SK-N-SH (cell line): ENCODE data around the gene PLK1. TPM values are rescaled to one million over a fixed set of nuclear protein-coding genes. Genes with fewer than 3 reads are reported as not detected.

Experiments
- CTCF ChIA-PET: fragments of 300-600, 350-600 bp; formaldehyde crosslinking; extraction: SDS; loops from one replicate; lab custom pipeline; 2021; lab: Yijun Ruan, JAX
- POLR2A ChIA-PET: fragments of 350-600 bp; sonication (Branson Sonifier 250); formaldehyde crosslinking; extraction: SDS; loops from one replicate; lab custom pipeline; 2020; ENCODE audit warnings: antibody characterized with exemption, inconsistent platforms; lab: Yijun Ruan, JAX
- DNase-seq: peaks from one replicate; pipeline ENCODE4 v3.0.0; 2012
- H2AFZ ChIP-seq: fragments of 200-600 bp; sonication (generic); 2 replicates; pipeline ENCODE4 v1.8.1; 2016; ENCODE audit warnings: antibody characterized with exemption, mild to moderate bottlenecking, low read depth
- H3F3A ChIP-seq: fragments of 200-600 bp; sonication (generic); replicated peaks from 2 replicates; pipeline ENCODE3; 2016; ENCODE audit warnings: antibody characterized with exemption, mild to moderate bottlenecking; ENCODE audit not compliant: insufficient read depth
- H3K27ac ChIP-seq, 2 experiments: fragments of 200-500 bp in 1 of 2; fragments of 200-600 bp in 1 of 2; sonication (Bioruptor generic) in 1 of 2; sonication (generic), shearing (Covaris generic) in 1 of 2; 2 replicates each; pipeline versions ENCODE4 v1.5.1 to v1.6.1; 2014 to 2016; ENCODE audit warnings: low read depth in 2 of 2, inconsistent platforms in 1 of 2, low read length in 1 of 2, mild to moderate bottlenecking in 1 of 2, mixed read lengths in 1 of 2
- H3K27me3 ChIP-seq: fragments of 200-600 bp; sonication (generic), shearing (Covaris generic); 2 replicates; pipeline ENCODE4 v1.6.1; 2016; ENCODE audit warnings: mixed run types; ENCODE audit not compliant: insufficient read depth
- H3K36me3 ChIP-seq, 2 experiments: fragments of 200-500 bp in 1 of 2; fragments of 200-600 bp in 1 of 2; sonication (Bioruptor generic) in 1 of 2; sonication (generic) in 1 of 2; replicated peaks in 1 of 2; 2 replicates each; pipeline versions ENCODE3 to v1.5.1; 2014 to 2016; ENCODE audit warnings: low read length in 1 of 2, mild to moderate bottlenecking in 1 of 2; ENCODE audit not compliant: insufficient read depth in 2 of 2, control insufficient read depth in 1 of 2
- H3K4me1 ChIP-seq, 2 experiments: fragments of 200-500 bp in 1 of 2; fragments of 200-600 bp in 1 of 2; sonication (Bioruptor generic) in 1 of 2; sonication (generic), shearing (Covaris generic) in 1 of 2; 2 replicates each; pipeline versions ENCODE4 v1.5.1 to v1.6.1; 2014 to 2016; ENCODE audit warnings: low read depth in 1 of 2, low read length in 1 of 2, mixed run types in 1 of 2; ENCODE audit not compliant: insufficient read depth in 2 of 2, control insufficient read depth in 1 of 2
- H3K4me2 ChIP-seq: fragments of 200-600 bp; sonication (generic), shearing (Covaris generic); 2 replicates; pipeline ENCODE4 v1.6.1; 2017; ENCODE audit warnings: mixed run types
- H3K4me3 ChIP-seq, 2 experiments: fragments of 200-500 bp in 1 of 2; fragments of 200-600 bp in 1 of 2; sonication (Bioruptor generic) in 1 of 2; sonication (generic), shearing (Covaris generic) in 1 of 2; 2 replicates each; pipeline versions ENCODE4 v1.5.1 to v1.8.1; 2014 to 2016; ENCODE audit warnings: low read depth in 2 of 2, inconsistent platforms in 1 of 2, low read length in 1 of 2, mild to moderate bottlenecking in 1 of 2, mixed read lengths in 1 of 2, moderate library complexity in 1 of 2
- H3K79me2 ChIP-seq: fragments of 200-600 bp; sonication (generic); 2 replicates; pipeline ENCODE4 v1.8.1; 2017; ENCODE audit warnings: mild to moderate bottlenecking; ENCODE audit not compliant: insufficient read depth
- H3K9ac ChIP-seq: fragments of 200-600 bp; sonication (generic); 2 replicates; pipeline ENCODE4 v1.6.1; 2017; ENCODE audit warnings: mixed run types
- H3K9me2 ChIP-seq: fragments of 200-600 bp; sonication (generic); 2 replicates; pipeline ENCODE4 v1.6.1; 2017; ENCODE audit warnings: mixed run types
- H3K9me3 ChIP-seq: fragments of 200-600 bp; sonication (generic); 2 replicates; pipeline ENCODE4 v1.6.1; 2017; ENCODE audit warnings: mixed run types, mild to moderate bottlenecking, moderate library complexity
- H4K20me1 ChIP-seq: fragments of 200-600 bp; sonication (generic); 2 replicates; pipeline ENCODE4 v1.6.1; 2017; ENCODE audit warnings: mild to moderate bottlenecking, mixed run types; ENCODE audit not compliant: insufficient read depth
- EP300 ChIP-seq, 2 experiments: IDR thresholded peaks; 2 replicates each; pipeline versions ENCODE4 v1.4.0 to v1.6.1; 2012; ENCODE audit warnings: borderline replicate concordance in 1 of 2, low read depth in 1 of 2, low read length in 1 of 2
- FOSL2 ChIP-seq: IDR thresholded peaks from 2 replicates; pipeline ENCODE4 v1.4.0; 2012; ENCODE audit warnings: low read depth, mild to moderate bottlenecking, moderate library complexity, borderline replicate concordance
- FOXJ3 ChIP-seq: sonication (generic); formaldehyde crosslinking; IDR thresholded peaks from 2 replicates; pipeline ENCODE4 v1.5.1; 2020; ENCODE audit warnings: mild to moderate bottlenecking, missing genetic modification reagents
- FOXM1 ChIP-seq: IDR thresholded peaks from 2 replicates; pipeline ENCODE4 v1.4.0; 2012; ENCODE audit warnings: low read depth, mild to moderate bottlenecking
- MEF2A ChIP-seq: IDR thresholded peaks from 2 replicates; pipeline ENCODE4 v1.4.0; 2012; ENCODE audit warnings: low read depth, borderline replicate concordance
- MXI1 ChIP-seq: IDR thresholded peaks from 2 replicates; pipeline ENCODE4 v1.6.1; 2012; ENCODE audit warnings: mild to moderate bottlenecking, low read depth, low read length, improper control_type of control experiment
- NFIC ChIP-seq: IDR thresholded peaks from 2 replicates; pipeline ENCODE4 v1.4.0; 2012; ENCODE audit warnings: borderline replicate concordance
- NRF1 ChIP-seq: IDR thresholded peaks from 2 replicates; pipeline ENCODE4 v1.6.1; 2012; ENCODE audit warnings: low read depth, mild to moderate bottlenecking, low read length
- POLR2AphosphoS5 ChIP-seq: IDR thresholded peaks from 2 replicates; pipeline ENCODE4 v1.6.1; 2012; ENCODE audit warnings: low read depth, low read length
- RCOR1 ChIP-seq: fragments of 150-350 bp; IDR thresholded peaks from 2 replicates; pipeline ENCODE4 v1.6.1; 2017; ENCODE audit warnings: antibody characterized with exemption, low read length
- RXRA ChIP-seq: IDR thresholded peaks from 2 replicates; pipeline ENCODE4 v1.4.0; 2012; ENCODE audit warnings: low read depth, mild to moderate bottlenecking, borderline replicate concordance
- SMC3 ChIP-seq: IDR thresholded peaks from 2 replicates; pipeline ENCODE4 v1.6.1; 2012; ENCODE audit warnings: low read depth, low read length, improper control_type of control experiment
- TAF1 ChIP-seq: IDR thresholded peaks from 2 replicates; pipeline ENCODE4 v1.6.1; 2012; ENCODE audit warnings: low read depth, mild to moderate bottlenecking, low read length, moderate library complexity, borderline replicate concordance
- TCF12 ChIP-seq: IDR thresholded peaks from 2 replicates; pipeline ENCODE4 v1.4.0; 2012
- WGBS: methylation state at CpG from one replicate; pipeline ENCODE4 v1.1.6; 2017; ENCODE audit warnings: low lambda C conversion rate; 5-methylcytosine and 5-hydroxymethylcytosine counted together
- polyA plus RNA-seq, 3 experiments: library from polyadenylated mRNA; depleted of rRNA; stranded (reverse); fragments of >200 nt; gene quantifications; 2 replicates each; pipeline ENCODE4 v1.2.3, GENCODE V29; 2012
- TF ChIP-seq, protein P1 (sequence below): fragments of 150-350 bp; IDR thresholded peaks from 2 replicates; pipeline ENCODE4 v1.6.1; 2016; ENCODE audit warnings: mild to moderate bottlenecking, low read depth, low read length
- TF ChIP-seq, protein P2 (sequence below): fragments of 200-600 bp; sonication (generic); IDR thresholded peaks from 2 replicates; pipeline ENCODE4 v1.6.1; 2017; ENCODE audit warnings: antibody characterized with exemption, mild to moderate bottlenecking, moderate library complexity
- TF ChIP-seq, protein P3 (sequence below): IDR thresholded peaks from 2 replicates; pipeline ENCODE4; 2012

PLK1 gene
- polyA plus RNA-seq, 1 of the 3 experiments (the other 2 are of a cell fraction), result 68.7 TPM

DNA sequence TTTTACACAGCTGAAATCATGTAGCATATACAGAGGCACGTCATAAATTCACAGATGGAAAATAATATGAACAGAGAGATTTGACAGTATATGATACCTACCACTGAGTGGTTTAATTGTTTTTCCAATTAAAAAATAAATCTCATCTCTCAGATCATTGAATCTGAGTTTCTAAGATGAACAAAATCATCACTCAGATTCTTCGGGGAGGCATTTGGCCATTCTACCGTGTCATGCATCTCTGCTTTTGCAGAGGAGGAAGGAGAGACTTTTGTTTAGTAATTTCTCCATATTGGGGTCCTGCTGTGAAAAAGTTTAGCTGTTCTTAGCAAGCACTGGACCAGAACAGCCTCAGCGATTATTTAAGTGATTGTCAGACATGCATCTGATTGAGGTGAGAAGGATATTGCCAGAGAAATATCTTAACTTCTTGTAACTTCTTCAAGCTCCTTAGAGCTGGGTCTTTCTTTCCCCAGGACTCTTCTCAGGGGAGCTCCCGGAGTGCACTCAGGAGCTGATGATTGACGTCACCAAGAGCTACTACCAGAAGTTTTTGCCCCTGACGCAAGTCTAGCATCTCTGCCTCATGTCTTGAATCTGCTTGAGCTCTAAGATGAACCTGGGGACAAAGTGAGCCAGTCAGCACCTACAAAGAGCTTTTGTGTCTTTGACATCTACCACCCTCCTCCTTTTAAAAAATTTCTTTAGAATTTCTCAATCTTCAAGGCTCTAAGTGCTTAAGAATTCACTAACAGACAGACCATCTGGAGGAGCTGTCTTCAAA is 11.9 kb upstream of the PLK1 start:
- no peak overlapping the region for H3K4me2 ChIP-seq
- H3K27ac ChIP-seq, result no peak overlapping the region
- CTCF ChIA-PET, result interaction anchor here (1.3 kb wide), 1 partner anchor 10 kb away, joined by 4 read pairs; no protein-coding TSS in a partner anchor
- H2AFZ ChIP-seq, result no peak overlapping the region
- no peak for DNase-seq
- TF ChIP-seq NFIC (no peak), MXI1 (no peak)
- peaks cover 6% of the 10 kb centered on the region; the same call in 1 of the 2 replicates for H3K79me2 ChIP-seq
- no peak overlapping the region for H3K4me3 ChIP-seq
- H3K9me2 ChIP-seq, result no peaks in the 10 kb centered on the region
- H3K36me3 ChIP-seq, result peaks cover 65 to 92% of the 10 kb centered on the region in 2 experiments
- no peaks in the 10 kb centered on the region for H3K27me3 ChIP-seq
- H3F3A ChIP-seq, result peaks cover 16% of the 10 kb centered on the region
- H3K4me1 ChIP-seq, result peaks cover 0 to 12% of the 10 kb centered on the region in 2 experiments; a peak in 1 of 4 replicates
- WGBS, result 86% methylated on average over 7 of the region's 7 CpGs
- POLR2A ChIA-PET, result no interaction called here
- no peaks in the 10 kb centered on the region for H3K9me3 ChIP-seq
- H4K20me1 ChIP-seq, result peaks cover 3% of the 10 kb centered on the region
- no peak overlapping the region for H3K9ac ChIP-seq

DNA sequence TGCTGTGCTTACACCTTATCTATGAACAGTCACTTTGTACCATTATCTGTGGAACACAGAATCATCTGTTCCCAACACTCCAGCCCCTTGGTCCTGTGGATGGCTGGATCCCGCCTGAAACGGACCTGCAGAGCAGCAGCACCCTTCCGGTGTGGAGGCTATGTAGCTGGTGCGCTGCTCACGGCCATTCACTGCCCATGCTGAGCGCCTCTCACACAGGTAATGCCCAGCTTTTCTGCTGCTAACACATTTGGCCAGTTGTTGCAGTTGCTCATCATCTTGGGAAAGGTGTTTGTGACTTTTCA is 11.4 kb upstream of the PLK1 start:
- CTCF ChIA-PET, result interaction anchor here (1.3 to 3.1 kb wide), 2 partner anchors 10 to 11 kb away, joined by 4 to 19 read pairs; partner anchors contain the start of gene PLK1

More for the DNA sequence above, 11.4 kb upstream of the PLK1 start:
- Histone ChIP-seq H3F3A (peaks cover 16% of the 10 kb centered on the region), H3K27me3 (no peaks in the 10 kb centered on the region), H3K4me2 (no peak overlapping the region), H3K9ac (no peak overlapping the region), H3K79me2 (peaks cover 3% of the 10 kb centered on the region; the same call in 1 of the 2 replicates), H3K4me3 (no peak overlapping the region), H3K27ac (no peak overlapping the region), H3K9me3 (no peaks in the 10 kb centered on the region), H2AFZ (no peak overlapping the region), H3K36me3 (peaks cover 64 to 92% of the 10 kb centered on the region in 2 experiments), H4K20me1 (peaks cover 3% of the 10 kb centered on the region), H3K9me2 (no peaks in the 10 kb centered on the region), H3K4me1 (peaks cover 0 to 12% of the 10 kb centered on the region in 2 experiments; a peak in 1 of 4 replicates)
- POLR2A ChIA-PET, result no interaction called here
- no peak for DNase-seq
- WGBS, result 96% methylated on average over 3 of the region's 6 CpGs
- TF ChIP-seq MEF2A (no peak), FOSL2 (no peak), TAF1 (no peak), RCOR1 (no peak), EP300 (IDR thresholded peaks at IDR 0.05; ENCODE audit: borderline replicate concordance in 1 of 2, low read depth in 1 of 2, low read length in 1 of 2) (no peak), FOXJ3 (CRISPR knock-in tag) (no peak), MXI1 (no peak), NRF1 (no peak), POLR2AphosphoS5 (no peak), TCF12 (no peak), NFIC (no peak), RXRA (no peak), SMC3 (no peak), FOXM1 (no peak)
- TF ChIP-seq, protein P1, sequence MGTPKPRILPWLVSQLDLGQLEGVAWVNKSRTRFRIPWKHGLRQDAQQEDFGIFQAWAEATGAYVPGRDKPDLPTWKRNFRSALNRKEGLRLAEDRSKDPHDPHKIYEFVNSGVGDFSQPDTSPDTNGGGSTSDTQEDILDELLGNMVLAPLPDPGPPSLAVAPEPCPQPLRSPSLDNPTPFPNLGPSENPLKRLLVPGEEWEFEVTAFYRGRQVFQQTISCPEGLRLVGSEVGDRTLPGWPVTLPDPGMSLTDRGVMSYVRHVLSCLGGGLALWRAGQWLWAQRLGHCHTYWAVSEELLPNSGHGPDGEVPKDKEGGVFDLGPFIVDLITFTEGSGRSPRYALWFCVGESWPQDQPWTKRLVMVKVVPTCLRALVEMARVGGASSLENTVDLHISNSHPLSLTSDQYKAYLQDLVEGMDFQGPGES, result no peak
- TF ChIP-seq, protein P2, sequence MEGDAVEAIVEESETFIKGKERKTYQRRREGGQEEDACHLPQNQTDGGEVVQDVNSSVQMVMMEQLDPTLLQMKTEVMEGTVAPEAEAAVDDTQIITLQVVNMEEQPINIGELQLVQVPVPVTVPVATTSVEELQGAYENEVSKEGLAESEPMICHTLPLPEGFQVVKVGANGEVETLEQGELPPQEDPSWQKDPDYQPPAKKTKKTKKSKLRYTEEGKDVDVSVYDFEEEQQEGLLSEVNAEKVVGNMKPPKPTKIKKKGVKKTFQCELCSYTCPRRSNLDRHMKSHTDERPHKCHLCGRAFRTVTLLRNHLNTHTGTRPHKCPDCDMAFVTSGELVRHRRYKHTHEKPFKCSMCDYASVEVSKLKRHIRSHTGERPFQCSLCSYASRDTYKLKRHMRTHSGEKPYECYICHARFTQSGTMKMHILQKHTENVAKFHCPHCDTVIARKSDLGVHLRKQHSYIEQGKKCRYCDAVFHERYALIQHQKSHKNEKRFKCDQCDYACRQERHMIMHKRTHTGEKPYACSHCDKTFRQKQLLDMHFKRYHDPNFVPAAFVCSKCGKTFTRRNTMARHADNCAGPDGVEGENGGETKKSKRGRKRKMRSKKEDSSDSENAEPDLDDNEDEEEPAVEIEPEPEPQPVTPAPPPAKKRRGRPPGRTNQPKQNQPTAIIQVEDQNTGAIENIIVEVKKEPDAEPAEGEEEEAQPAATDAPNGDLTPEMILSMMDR, result no peak
- TF ChIP-seq, protein P3, sequence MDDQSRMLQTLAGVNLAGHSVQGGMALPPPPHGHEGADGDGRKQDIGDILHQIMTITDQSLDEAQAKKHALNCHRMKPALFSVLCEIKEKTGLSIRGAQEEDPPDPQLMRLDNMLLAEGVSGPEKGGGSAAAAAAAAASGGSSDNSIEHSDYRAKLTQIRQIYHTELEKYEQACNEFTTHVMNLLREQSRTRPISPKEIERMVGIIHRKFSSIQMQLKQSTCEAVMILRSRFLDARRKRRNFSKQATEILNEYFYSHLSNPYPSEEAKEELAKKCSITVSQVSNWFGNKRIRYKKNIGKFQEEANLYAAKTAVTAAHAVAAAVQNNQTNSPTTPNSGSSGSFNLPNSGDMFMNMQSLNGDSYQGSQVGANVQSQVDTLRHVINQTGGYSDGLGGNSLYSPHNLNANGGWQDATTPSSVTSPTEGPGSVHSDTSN, result no peak
